ENCODE measurements around the gene KCNJ10.

GRCh38 chr1:159968901-159969300 is 101.1 kb downstream of the KCNJ10 start:
- TF ChIP-seq CTCF (IDR thresholded peaks at IDR 0.05; ENCODE audit: insufficient read depth, low read depth, low read length) (no peak), EZH2 (IDR thresholded peaks at IDR 0.05; ENCODE audit: insufficient read depth, low read length) (no peak)

Data from astrocyte (in vitro differentiated cells and primary cell).